ENCODE measurements around the gene ANKS1A.
"Not testable (repeated sequence)": the region's sequence is repeated elsewhere in the genome, so short reads cannot be mapped to it uniquely, and the experiment has no call there.

The ANKS1A gene

GRCh38 chr6:35001349-35001748 is 112.3 kb downstream of the ANKS1A start:
- DNase-seq: not testable (repeated sequence)

- not testable (repeated sequence) for DNase-seq
These were observed 115.0 kb downstream of the ANKS1A start for GRCh38 chr6:35003886-35004530.

GRCh38 chr6:35007016-35007415 is 118.0 kb downstream of the ANKS1A start:
- DNase-seq: no peak

GRCh38 chr6:35008858-35009257 is 119.8 kb downstream of the ANKS1A start:
- no peak for DNase-seq

GRCh38 chr6:35011096-35012041 is 122.3 kb downstream of the ANKS1A start:
- no peak for DNase-seq

GRCh38 chr6:35013701-35014100 is 124.6 kb downstream of the ANKS1A start:
- DNase-seq: no peak

- DNase-seq: no peak
These were observed 125.3 kb downstream of the ANKS1A start for GRCh38 chr6:35014341-35014740.

GRCh38 chr6:35014786-35015185 is 125.7 kb downstream of the ANKS1A start:
- DNase-seq: no peak

- DNase-seq: no peak
These were observed 126.4 kb downstream of the ANKS1A start for GRCh38 chr6:35015476-35015875.

- no peak for DNase-seq
These were observed 126.9 kb downstream of the ANKS1A start for GRCh38 chr6:35015996-35016395.

- DNase-seq: no peak
These were observed 127.7 kb downstream of the ANKS1A start for GRCh38 chr6:35016502-35017321.

- DNase-seq: no peak
These were observed 128.5 kb downstream of the ANKS1A start for GRCh38 chr6:35017411-35018181.

GRCh38 chr6:35018182-35018519 is 129.1 kb downstream of the ANKS1A start:
- no peak for DNase-seq

- DNase-seq: no peak
These were observed 129.7 kb downstream of the ANKS1A start for GRCh38 chr6:35018746-35019145.

GRCh38 chr6:35019171-35019570 is 130.1 kb downstream of the ANKS1A start:
- no peak for DNase-seq

- DNase-seq: no peak
These were observed 130.8 kb downstream of the ANKS1A start for GRCh38 chr6:35019831-35020230.

GRCh38 chr6:35021004-35021403 is 131.9 kb downstream of the ANKS1A start:
- DNase-seq: no peak

GRCh38 chr6:35023091-35024000 is 134.3 kb downstream of the ANKS1A start:
- no peak for DNase-seq

- peak; percentile 81 for DNase-seq
These were observed 135.5 kb downstream of the ANKS1A start for GRCh38 chr6:35024551-35025054.

GRCh38 chr6:35025232-35026188 is 136.5 kb downstream of the ANKS1A start:
- DNase-seq: no peak
